K562 (cell line): Measurements from ENCODE around the gene PARD3. TPM values are rescaled to one million over a fixed set of nuclear protein-coding genes. Genes with fewer than 3 reads are reported as not detected.

Experiments
- ATAC-seq: fragments of 200-7000 bp; cut with Tn5 transposase; 3 replicates; pipeline ENCODE4 v1.9.1; 2020; ENCODE audit warnings: moderate library complexity
- BruUV-seq: library from RNA; stranded (reverse); fragments of 400-500 nt; replicated peaks from 2 replicates; lab custom pipeline; 2021; lab: Mats Ljungman, UMichigan
- CTCF ChIA-PET: fragments of 300-600 bp; formaldehyde crosslinking; extraction: SDS; loops from one replicate; lab custom pipeline; 2021; ENCODE audit warnings: low intra/inter-chr PET ratio; lab: Yijun Ruan, JAX
- POLR2A ChIA-PET: fragments of 300-600, 350-650 bp; sonication (Branson Sonifier 250); formaldehyde crosslinking; extraction: SDS; loops from one replicate; lab custom pipeline; 2021; ENCODE audit warnings: antibody characterized with exemption, inconsistent platforms; lab: Yijun Ruan, JAX
- DNase-seq, 4 experiments: peaks; one replicate each; pipeline versions ENCODE4 v3.0.0 to v3.0.0-alpha.2; 2011 to 2018; ENCODE audit warnings: low spot score in 3 of 4, mixed read lengths in 3 of 4; ENCODE audit errors: extremely low read depth in 1 of 4
- FAIRE-seq: peaks from 2 replicates; lab custom pipeline; 2011; peaks lifted over from hg19 to GRCh38; lab: Jason Lieb, UNC
- H2AFZ ChIP-seq: 2 replicates; pipeline ENCODE4 v1.6.0; 2011; ENCODE audit warnings: low read depth, low read length, control low read depth, inconsistent platforms
- H3K27ac ChIP-seq: fragments of 200-600 bp; 3 replicates; pipeline ENCODE4 v1.8.0; 2011; ENCODE audit warnings: low read depth, mild to moderate bottlenecking, control low read depth, inconsistent platforms, low read length, moderate library complexity, mixed read lengths; ENCODE audit errors: extremely low read depth
- H3K27me3 ChIP-seq, 2 experiments: fragments of 300-600 bp in 1 of 2; 2 replicates in 1 of 2; 3 replicates in 1 of 2; pipeline versions ENCODE4 v1.6.0 to v1.8.0; 2011; ENCODE audit warnings: inconsistent platforms in 2 of 2, low read length in 2 of 2, mild to moderate bottlenecking in 1 of 2, mixed read lengths in 1 of 2, moderate library complexity in 1 of 2; ENCODE audit not compliant: control insufficient read depth in 2 of 2, insufficient read depth in 2 of 2
- H3K36me3 ChIP-seq: fragments of 300-600 bp; 3 replicates; pipeline ENCODE4 v1.8.0; 2011; ENCODE audit warnings: mild to moderate bottlenecking, low read length, inconsistent platforms; ENCODE audit not compliant: control insufficient read depth, insufficient read depth
- H3K4me1 ChIP-seq, 2 experiments: fragments of 200-600 bp in 1 of 2; replicated peaks in 1 of 2; 2 replicates in 1 of 2; 3 replicates in 1 of 2; pipeline versions ENCODE4 v1.5.1 to v1.8.0; 2011; ENCODE audit warnings: inconsistent platforms in 2 of 2, low read length in 2 of 2, mild to moderate bottlenecking in 1 of 2, mixed read lengths in 1 of 2, moderate library complexity in 1 of 2; ENCODE audit not compliant: control insufficient read depth in 2 of 2, insufficient read depth in 2 of 2
- H3K4me2 ChIP-seq: 2 replicates; pipeline ENCODE4 v1.6.1; 2011; ENCODE audit warnings: low read length, control low read depth, inconsistent platforms, mixed read lengths; ENCODE audit not compliant: insufficient read depth
- H3K4me3 ChIP-seq: fragments of 200-600 bp; sonication (generic), shearing (Covaris generic); 2 replicates; pipeline ENCODE4 v1.5.1; 2016; ENCODE audit warnings: control low read depth, inconsistent platforms
- H3K79me2 ChIP-seq: fragments of 200-600 bp; 3 replicates; pipeline ENCODE4 v1.8.0; 2011; ENCODE audit warnings: low read length, inconsistent platforms; ENCODE audit not compliant: control insufficient read depth, insufficient read depth
- H3K9ac ChIP-seq, 2 experiments: 2 replicates each; pipeline versions ENCODE4 v1.6.0 to v1.6.1; 2011; ENCODE audit warnings: low read depth in 2 of 2, low read length in 2 of 2, control low read depth in 1 of 2, inconsistent platforms in 1 of 2, mild to moderate bottlenecking in 1 of 2, mixed read lengths in 1 of 2; ENCODE audit not compliant: insufficient read depth in 1 of 2
- H3K9me1 ChIP-seq: one replicate; pipeline ENCODE4 v1.6.0; 2011; ENCODE audit warnings: inconsistent platforms, mild to moderate bottlenecking, low read length, moderate library complexity; ENCODE audit not compliant: control insufficient read depth, insufficient read depth
- H3K9me3 ChIP-seq: replicated peaks from 2 replicates; pipeline ENCODE4 v1.5.1; 2011; ENCODE audit warnings: low read depth, low read length, inconsistent platforms; ENCODE audit not compliant: control insufficient read depth, insufficient read depth
- H4K20me1 ChIP-seq: replicated peaks from 2 replicates; pipeline ENCODE4 v1.6.1; 2011; ENCODE audit warnings: low read length, inconsistent platforms, mixed read lengths; ENCODE audit not compliant: control insufficient read depth, insufficient read depth
- ATF1 ChIP-seq, 2 experiments: fragments of 450-650 bp in 1 of 2; IDR thresholded peaks; 2 replicates each; pipeline ENCODE4 v1.6.1; 2016; ENCODE audit warnings: missing compliant biosample characterization in 1 of 2, missing genetic modification characterization in 1 of 2
- CCAR2 ChIP-seq: fragments of 200-400 bp; formaldehyde crosslinking; IDR thresholded peaks from 2 replicates; pipeline ENCODE4 v1.6.1; 2017; ENCODE audit warnings: mild to moderate bottlenecking, low read depth, low read length
- E2F3 ChIP-seq: fragments of 250-450 bp; sonication (Bioruptor Pico); IDR thresholded peaks from 2 replicates; pipeline ENCODE4 v1.4.0; 2020; ENCODE audit warnings: mild to moderate bottlenecking
- FOXJ3 ChIP-seq: sonication (generic); formaldehyde crosslinking; IDR thresholded peaks from 2 replicates; pipeline ENCODE4 v1.4.0; 2020; ENCODE audit warnings: mild to moderate bottlenecking, missing genetic modification reagents
- HMGN3 ChIP-seq: IDR thresholded peaks from 2 replicates; pipeline ENCODE4 v1.6.1; 2011; ENCODE audit warnings: borderline replicate concordance, low read depth, mild to moderate bottlenecking, mixed read lengths, low read length; ENCODE audit not compliant: insufficient read length; ENCODE audit errors: extremely low read depth
- JUNB ChIP-seq: fragments of 450-650 bp; formaldehyde crosslinking; conservative IDR thresholded peaks from 2 replicates; pipeline ENCODE4 v1.4.0; 2020; ENCODE audit warnings: mild to moderate bottlenecking
- PCBP1 ChIP-seq: fragments of 200-400 bp; formaldehyde crosslinking; IDR thresholded peaks from 2 replicates; pipeline ENCODE4 v1.6.1; 2018; ENCODE audit warnings: mild to moderate bottlenecking, low read depth, low read length; ENCODE audit not compliant: poor library complexity, severe bottlenecking
- POLR2G ChIP-seq: fragments of 200-400 bp; formaldehyde crosslinking; IDR thresholded peaks from 2 replicates; pipeline ENCODE4 v1.6.1; 2017; ENCODE audit warnings: low read depth, mild to moderate bottlenecking, antibody characterized with exemption, low read length, moderate library complexity
- RNF2 ChIP-seq: sonication (generic); IDR thresholded peaks from 2 replicates; pipeline ENCODE4 v1.6.1; 2016
- SNRNP70 ChIP-seq: fragments of 200-400 bp; formaldehyde crosslinking; optimal IDR thresholded peaks from 2 replicates; pipeline ENCODE3; 2017; ENCODE audit warnings: low read depth, low read length
- STAT5B ChIP-seq: fragments of 250-450 bp; sonication (Bioruptor Pico); IDR thresholded peaks from 2 replicates; pipeline ENCODE4 v1.8.0; 2021; ENCODE audit warnings: mild to moderate bottlenecking, inconsistent platforms
- ZFP36 ChIP-seq: fragments of 150-350 bp; IDR thresholded peaks from 2 replicates; pipeline ENCODE4 v1.6.1; 2018; ENCODE audit warnings: low read length, low read depth; ENCODE audit not compliant: partially characterized antibody
- ZFX ChIP-seq: sonication (generic); formaldehyde crosslinking; IDR thresholded peaks from 2 replicates; pipeline ENCODE4 v1.8.0; 2022; ENCODE audit warnings: mild to moderate bottlenecking, missing genetic modification reagents, moderate library complexity
- ZNF134 ChIP-seq: fragments of 250-450 bp; sonication (Bioruptor Pico); conservative IDR thresholded peaks from 2 replicates; pipeline ENCODE4 v1.4.0; 2020
- ZNF311 ChIP-seq: fragments of 250-450 bp; sonication (Bioruptor Pico); IDR thresholded peaks from 2 replicates; pipeline ENCODE4 v1.4.0; 2020; ENCODE audit warnings: mild to moderate bottlenecking, moderate library complexity
- ZNF445 ChIP-seq: fragments of 250-450 bp; sonication (Bioruptor Pico); IDR thresholded peaks from 2 replicates; pipeline ENCODE4 v1.4.0; 2020; ENCODE audit warnings: low read depth, mild to moderate bottlenecking, moderate library complexity
- ZNF79 ChIP-seq: fragments of 250-450 bp; sonication (Bioruptor Pico); IDR thresholded peaks from 2 replicates; pipeline ENCODE4 v1.4.0; 2020; ENCODE audit warnings: low read depth, mild to moderate bottlenecking, moderate library complexity
- WGBS: fragments of 100-300 bp; shearing (Covaris generic); methylation state at CpG from one replicate; pipeline ENCODE4 v1.1.6; 2016; ENCODE audit warnings: low coverage, mixed read lengths; ENCODE audit not compliant: insufficient coverage; ENCODE audit errors: missing lambda C conversion rate; 5-methylcytosine and 5-hydroxymethylcytosine counted together
- in situ Hi-C: fragments of 300-500 bp; cut with MboI; formaldehyde crosslinking; loops from 4 replicates; pipeline ENCODE4 v1.15.0; 2018; ENCODE audit warnings: inconsistent platforms, mixed read lengths
- intact Hi-C: fragments of 100-400 bp; cut with micrococcal nuclease; formaldehyde crosslinking; loops from 2 replicates; pipeline ENCODE4 v1.14.2; 2022
- polyA plus RNA-seq, 8 experiments: library from polyadenylated mRNA; depleted of rRNA in 4 of 8; stranded (reverse) in 5 of 8; unstranded in 3 of 8; fragments of >200 nt; fragmentation: Nextera tagmentation in 2 of 8; fragmentation: Illumina TruSeq in 1 of 8; extraction: Ambion mirVana in 2 of 8; extraction: Trizol in 1 of 8; gene quantifications; 2 replicates each; pipeline versions ENCODE4 v1.2.1 to v1.2.3, GENCODE V29; 2011 to 2014; ENCODE audit warnings: inconsistent platforms in 1 of 8, missing spikeins in 1 of 8
- total RNA-seq, 7 experiments: library from RNA; depleted of rRNA in 6 of 7; stranded (reverse); fragments of >200 nt in 6 of 7; fragmentation: Illumina TruSeq in 2 of 7; extraction: Trizol in 2 of 7; gene quantifications; 2 replicates each; pipeline versions ENCODE4 v1.2.1 to v1.2.3, GENCODE V29; 2011 to 2021; ENCODE audit warnings: low replicate concordance in 1 of 7
- TF ChIP-seq, protein P1 (sequence below): fragments of 250-450 bp; sonication (Bioruptor Pico); IDR thresholded peaks from 2 replicates; pipeline ENCODE4 v1.4.0; 2020; ENCODE audit warnings: mild to moderate bottlenecking, moderate library complexity, borderline replicate concordance
- TF ChIP-seq, protein P2 (sequence below): sonication (generic); formaldehyde crosslinking; IDR thresholded peaks from 2 replicates; pipeline ENCODE4 v1.8.0; 2023; ENCODE audit warnings: mild to moderate bottlenecking, missing genetic modification reagents

The PARD3 gene
- total and polyA plus RNA-seq, 9 of the 15 experiments (the other 6 are each of a cell fraction or from before 2014, with no cell fraction given), result 2.7 to 11.7 (median 7.7) TPM

GRCh38 chr10:34102237-34102673, 712.8 kb downstream of the PARD3 start:
- FAIRE-seq (no peak), ATAC-seq (no peak), DNase-seq (no peak)
- Histone ChIP-seq H3K27ac (no peak overlapping the region), H3K9ac (no peak overlapping the region), H3K9me3 (no peaks in the 10 kb centered on the region), H2AFZ (no peak overlapping the region), H3K9me1 (no peaks in the 10 kb centered on the region), H4K20me1 (no peaks in the 10 kb centered on the region), H3K79me2 (no peaks in the 10 kb centered on the region), H3K4me3 (no peak overlapping the region), H3K27me3 (peaks cover 2 to 13% of the 10 kb centered on the region in 2 experiments; a peak in 3 of 5 replicates), H3K4me1 (no peaks in the 10 kb centered on the region), H3K36me3 (no peaks in the 10 kb centered on the region), H3K4me2 (no peak overlapping the region)
- CTCF ChIA-PET, result no interaction called here
- intact Hi-C loops (no loop called here), in situ Hi-C loops (no loop called here)
- TF ChIP-seq PCBP1 (no peak), SNRNP70 (no peak), RNF2 (no peak), POLR2G (no peak), STAT5B (no peak), ZNF445 (CRISPR knock-in tag) (no peak), ZFX (CRISPR knock-in tag) (no peak), ATF1 (CRISPR knock-in tag; IDR thresholded peaks at IDR 0.05) (no peak), ATF1 (tag; IDR thresholded peaks at IDR 0.05) (no peak), ZNF311 (no peak), FOXJ3 (CRISPR knock-in tag) (no peak), CCAR2 (no peak), E2F3 (CRISPR knock-in tag) (no peak), JUNB (CRISPR knock-in tag) (no peak), ZFP36 (no peak), ZNF134 (CRISPR knock-in tag) (no peak), HMGN3 (no peak), ZNF79 (CRISPR knock-in tag) (no peak)
- TF ChIP-seq, protein P1, sequence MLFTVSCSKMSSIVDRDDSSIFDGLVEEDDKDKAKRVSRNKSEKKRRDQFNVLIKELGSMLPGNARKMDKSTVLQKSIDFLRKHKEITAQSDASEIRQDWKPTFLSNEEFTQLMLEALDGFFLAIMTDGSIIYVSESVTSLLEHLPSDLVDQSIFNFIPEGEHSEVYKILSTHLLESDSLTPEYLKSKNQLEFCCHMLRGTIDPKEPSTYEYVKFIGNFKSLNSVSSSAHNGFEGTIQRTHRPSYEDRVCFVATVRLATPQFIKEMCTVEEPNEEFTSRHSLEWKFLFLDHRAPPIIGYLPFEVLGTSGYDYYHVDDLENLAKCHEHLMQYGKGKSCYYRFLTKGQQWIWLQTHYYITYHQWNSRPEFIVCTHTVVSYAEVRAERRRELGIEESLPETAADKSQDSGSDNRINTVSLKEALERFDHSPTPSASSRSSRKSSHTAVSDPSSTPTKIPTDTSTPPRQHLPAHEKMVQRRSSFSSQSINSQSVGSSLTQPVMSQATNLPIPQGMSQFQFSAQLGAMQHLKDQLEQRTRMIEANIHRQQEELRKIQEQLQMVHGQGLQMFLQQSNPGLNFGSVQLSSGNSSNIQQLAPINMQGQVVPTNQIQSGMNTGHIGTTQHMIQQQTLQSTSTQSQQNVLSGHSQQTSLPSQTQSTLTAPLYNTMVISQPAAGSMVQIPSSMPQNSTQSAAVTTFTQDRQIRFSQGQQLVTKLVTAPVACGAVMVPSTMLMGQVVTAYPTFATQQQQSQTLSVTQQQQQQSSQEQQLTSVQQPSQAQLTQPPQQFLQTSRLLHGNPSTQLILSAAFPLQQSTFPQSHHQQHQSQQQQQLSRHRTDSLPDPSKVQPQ, result no peak
- TF ChIP-seq, protein P2, sequence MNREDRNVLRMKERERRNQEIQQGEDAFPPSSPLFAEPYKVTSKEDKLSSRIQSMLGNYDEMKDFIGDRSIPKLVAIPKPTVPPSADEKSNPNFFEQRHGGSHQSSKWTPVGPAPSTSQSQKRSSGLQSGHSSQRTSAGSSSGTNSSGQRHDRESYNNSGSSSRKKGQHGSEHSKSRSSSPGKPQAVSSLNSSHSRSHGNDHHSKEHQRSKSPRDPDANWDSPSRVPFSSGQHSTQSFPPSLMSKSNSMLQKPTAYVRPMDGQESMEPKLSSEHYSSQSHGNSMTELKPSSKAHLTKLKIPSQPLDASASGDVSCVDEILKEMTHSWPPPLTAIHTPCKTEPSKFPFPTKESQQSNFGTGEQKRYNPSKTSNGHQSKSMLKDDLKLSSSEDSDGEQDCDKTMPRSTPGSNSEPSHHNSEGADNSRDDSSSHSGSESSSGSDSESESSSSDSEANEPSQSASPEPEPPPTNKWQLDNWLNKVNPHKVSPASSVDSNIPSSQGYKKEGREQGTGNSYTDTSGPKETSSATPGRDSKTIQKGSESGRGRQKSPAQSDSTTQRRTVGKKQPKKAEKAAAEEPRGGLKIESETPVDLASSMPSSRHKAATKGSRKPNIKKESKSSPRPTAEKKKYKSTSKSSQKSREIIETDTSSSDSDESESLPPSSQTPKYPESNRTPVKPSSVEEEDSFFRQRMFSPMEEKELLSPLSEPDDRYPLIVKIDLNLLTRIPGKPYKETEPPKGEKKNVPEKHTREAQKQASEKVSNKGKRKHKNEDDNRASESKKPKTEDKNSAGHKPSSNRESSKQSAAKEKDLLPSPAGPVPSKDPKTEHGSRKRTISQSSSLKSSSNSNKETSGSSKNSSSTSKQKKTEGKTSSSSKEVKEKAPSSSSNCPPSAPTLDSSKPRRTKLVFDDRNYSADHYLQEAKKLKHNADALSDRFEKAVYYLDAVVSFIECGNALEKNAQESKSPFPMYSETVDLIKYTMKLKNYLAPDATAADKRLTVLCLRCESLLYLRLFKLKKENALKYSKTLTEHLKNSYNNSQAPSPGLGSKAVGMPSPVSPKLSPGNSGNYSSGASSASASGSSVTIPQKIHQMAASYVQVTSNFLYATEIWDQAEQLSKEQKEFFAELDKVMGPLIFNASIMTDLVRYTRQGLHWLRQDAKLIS (CRISPR knock-in tag), result no peak
- no TSS peak for BruUV-seq
- POLR2A ChIA-PET, result no interaction called here
- WGBS, result 2% methylated on average over 15 of the region's 15 CpGs
